Measurements from ENCODE around the gene XRCC6.

The XRCC6 gene

DNA sequence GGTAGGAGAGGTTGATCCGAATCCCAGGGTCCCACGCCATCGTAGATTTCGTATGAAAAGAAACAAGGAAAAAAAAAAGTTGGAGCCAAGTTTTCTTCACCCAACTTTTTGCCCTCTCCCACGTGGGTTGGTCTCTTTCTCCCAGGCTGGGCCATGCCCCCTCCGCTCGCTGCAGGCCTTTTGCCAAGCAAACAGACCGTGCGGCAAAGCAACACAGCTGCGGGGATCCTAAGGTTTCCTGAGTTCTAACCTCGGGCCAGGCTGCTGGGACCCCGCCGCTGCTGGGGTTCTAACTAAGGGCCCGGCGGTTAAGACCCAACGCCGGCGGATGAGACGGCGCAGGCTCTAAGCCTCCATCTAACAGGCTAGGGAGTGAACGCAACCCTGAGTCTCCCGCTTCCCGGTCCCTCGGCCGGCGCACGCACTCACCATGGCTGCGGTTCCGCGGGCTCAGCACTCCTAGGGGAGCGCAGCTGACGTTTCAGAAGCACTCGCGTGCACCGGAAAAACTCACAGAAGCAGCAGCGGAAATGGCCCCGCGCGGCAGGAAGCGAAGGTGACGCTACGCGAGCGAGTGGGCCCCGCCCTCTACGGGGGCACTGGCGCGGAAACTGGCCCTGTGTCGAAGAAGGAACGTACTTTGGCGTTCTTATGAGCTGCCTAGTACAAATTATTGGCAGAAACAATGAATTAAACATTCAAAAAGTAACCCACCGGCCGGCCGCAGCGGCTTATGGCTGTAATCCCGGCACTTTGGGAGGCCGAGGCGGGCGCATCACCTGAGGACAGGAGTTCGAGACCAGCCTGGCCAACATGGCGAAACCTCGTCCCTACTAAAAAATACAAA is 67.5 kb downstream of the XRCC6 start, which contains the start of gene SNU13:
Gene SNU13, minus strand, starts transcription at position 503 of the 847 bp plus-strand sequence. Its CDS starts 71 bp downstream, at position 432.
- DNase-seq, result peak; percentile 91

DNA sequence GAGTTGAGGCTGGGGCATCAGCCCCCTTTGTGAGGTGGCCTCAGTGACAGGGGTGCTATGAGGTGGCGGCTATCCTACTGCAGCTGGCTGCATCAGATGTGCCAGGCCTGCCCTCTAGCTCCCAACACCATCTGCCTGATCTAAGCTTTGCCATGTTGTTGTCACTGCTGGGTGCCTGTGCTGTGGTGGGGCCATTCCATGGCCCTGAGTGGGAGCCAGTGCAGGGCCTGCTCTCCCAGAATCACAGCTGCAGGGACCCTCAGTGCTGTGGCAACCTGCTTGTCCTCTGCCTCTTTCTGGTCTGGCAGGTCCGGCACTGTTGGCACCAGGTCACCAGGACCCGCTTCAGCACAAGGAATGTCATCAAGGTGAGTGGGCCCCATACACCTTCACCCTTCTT is 69.4 kb downstream of the XRCC6 start:
- no peak for DNase-seq

DNA sequence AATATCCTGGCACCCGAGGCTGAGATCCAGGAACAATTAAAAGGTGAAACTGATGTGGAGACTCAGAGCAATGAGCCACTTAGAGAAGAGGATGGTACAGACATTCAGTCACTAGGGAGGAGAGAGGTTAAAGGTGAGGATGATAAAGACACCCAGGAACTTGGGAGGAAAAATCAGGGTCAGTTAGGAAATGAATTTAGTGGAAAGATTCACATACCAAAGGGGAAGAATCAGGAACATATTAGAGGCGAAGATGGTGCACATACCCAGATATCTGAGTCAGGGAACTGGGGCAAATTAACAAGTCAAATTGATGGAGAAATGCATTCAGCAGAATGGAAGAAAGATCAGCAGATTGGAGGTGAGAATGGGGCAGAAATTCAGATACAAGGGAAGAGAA is 74.1 kb downstream of the XRCC6 start:
- no peak for DNase-seq

DNA sequence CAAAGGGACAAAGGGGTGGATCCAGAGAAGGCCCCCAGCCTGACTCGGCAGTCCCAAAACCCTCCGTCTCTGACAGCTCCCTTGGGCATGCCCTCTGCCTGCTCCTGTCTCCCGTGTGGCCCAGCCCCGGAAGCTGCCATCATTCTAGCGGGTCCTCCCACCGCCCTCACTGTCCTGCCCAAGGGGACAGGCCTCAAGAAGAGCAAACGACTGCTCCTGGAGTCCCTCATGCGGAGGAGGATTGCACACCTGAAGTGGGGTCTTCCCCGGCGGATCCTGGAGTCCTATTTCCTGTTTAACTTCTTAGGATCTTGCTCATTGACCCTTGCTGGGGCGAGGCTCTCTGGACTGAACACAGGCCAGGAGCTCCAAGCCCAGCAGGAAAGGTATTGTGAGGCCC is 75.6 kb downstream of the XRCC6 start:
- no peak for DNase-seq

DNA sequence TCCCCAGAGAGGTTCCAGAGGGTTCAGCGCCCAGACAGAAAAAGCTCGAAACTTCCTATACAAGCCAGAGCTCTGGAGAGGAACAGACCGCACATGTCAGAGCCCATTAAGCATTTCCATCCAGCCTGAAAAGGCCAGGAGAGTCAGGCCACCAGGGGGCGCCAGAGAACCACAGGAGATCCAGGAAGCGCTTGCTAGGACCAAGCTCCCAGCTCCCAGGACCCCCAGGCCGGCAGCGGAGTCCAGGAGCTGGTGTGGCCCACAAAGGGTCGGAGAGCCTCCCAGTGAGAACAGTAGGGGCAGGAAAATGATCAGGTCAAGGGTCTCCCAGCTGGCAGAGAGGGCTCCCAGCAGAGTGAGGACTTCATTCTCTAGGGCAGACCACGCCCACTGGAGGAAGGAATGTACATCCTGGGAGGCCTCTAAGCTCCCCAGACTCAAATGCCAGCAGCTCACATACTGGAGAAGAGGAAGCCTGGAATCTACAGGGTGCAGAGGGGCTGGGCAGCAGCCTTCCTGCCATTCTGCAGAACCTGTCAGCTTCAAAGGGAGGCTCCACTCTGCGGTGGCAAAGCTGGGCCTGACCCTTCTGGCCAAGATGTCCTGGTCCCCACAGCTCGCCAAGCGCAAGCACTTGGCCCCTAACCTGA is 76.2 kb downstream of the XRCC6 start:
- peak; percentile 83 for DNase-seq

DNA sequence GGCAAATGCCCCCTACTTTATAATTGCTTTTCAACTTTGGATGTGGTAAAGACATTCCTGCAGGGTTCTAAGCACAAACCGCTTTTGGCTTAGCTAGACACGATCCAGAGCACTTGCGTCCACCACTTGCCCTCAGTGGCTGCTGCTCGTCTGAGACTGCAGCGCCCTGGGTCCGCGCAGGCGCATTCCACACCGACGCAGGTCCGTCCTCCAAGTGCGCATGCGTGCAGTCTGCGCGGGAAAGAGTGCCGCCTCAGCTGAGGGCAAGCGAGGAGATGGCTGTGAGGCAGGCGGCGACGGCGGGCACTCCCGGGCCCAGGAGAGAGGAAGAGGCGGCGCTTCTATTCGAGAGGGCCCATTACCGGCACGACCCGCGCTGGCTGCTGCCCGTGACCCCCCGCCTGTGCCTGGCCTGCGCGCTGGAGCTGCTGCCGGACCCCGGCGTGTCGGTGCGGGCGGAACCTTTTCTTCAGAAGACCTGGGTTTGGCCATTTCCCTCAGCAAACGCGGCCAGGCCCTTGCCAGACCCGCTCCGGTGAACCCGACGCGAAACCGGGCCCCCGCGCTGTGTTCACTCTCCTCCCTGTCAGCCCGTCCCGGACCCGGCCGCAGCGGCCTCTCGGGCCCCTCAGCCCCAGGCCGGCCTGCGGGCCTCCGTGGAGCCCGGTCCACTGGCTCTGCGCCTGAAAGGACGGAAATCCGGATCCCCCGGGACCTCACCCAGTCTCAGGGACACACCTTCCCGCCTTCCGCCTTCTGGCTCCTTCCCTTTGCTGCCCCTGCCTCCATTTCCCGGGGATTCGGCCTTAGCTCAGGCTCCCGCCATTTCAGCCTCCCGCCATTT is 78.4 kb downstream of the XRCC6 start, which contains the start of gene MEI1:
Gene MEI1, plus strand, starts transcription at position 240 of the 844 bp plus-strand sequence. Its CDS starts 36 bp downstream, at position 276.
- DNase-seq, result no peak

DNA sequence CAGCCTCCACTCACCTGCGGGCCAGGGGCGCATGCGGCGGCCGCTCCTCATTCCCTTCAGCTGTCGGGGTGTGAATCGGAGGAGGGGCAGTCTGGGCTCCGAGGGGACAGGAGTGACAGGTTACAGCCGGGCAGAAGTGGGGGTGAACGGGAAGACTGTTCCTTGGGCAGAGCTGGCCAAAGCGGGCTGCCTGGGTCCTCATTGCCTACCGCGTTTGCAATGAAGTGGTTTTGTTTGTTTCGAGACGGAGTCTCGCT is 78.9 kb downstream of the XRCC6 start:
- DNase-seq, result no peak

DNA sequence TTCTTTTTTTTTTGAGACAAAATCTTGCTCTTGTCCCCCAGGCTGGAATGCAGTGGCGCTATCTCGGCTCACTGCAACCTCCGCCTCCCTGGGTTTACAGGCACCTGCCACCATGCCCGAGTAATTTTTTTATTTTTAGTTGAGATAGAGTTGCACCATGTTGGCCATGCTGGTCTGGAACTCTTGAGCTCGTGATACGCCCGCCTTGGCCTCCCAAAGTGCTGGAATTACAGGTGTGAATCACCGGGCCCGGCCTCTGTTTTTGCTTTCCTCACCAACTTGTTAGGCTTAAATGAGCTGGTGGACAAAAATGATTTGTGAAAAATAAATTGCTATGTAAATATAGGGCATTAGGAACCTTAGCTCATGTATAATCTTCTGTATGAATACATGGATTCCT is 81.7 kb downstream of the XRCC6 start:
- no peak for DNase-seq

DNA sequence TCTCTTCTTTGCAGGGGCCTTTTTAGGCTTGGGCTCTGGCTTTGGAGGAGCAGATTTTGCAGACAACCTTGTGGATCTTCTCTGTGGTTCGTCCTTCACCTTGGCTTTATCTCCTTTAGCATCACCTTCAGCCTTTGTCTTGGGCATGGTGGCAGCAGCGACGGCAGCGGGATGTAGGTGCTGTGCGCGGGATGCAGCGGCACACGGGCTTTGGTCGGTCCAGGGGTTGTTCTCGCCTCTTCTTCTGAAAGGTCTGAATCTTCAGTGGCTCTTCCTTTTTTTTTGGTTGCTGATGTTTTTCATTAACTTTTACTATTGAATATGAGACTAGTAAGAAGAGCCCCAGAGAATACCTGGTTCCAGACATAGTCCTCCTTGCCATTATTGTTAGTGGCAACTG is 88.2 kb downstream of the XRCC6 start:
- DNase-seq, result no peak

DNA sequence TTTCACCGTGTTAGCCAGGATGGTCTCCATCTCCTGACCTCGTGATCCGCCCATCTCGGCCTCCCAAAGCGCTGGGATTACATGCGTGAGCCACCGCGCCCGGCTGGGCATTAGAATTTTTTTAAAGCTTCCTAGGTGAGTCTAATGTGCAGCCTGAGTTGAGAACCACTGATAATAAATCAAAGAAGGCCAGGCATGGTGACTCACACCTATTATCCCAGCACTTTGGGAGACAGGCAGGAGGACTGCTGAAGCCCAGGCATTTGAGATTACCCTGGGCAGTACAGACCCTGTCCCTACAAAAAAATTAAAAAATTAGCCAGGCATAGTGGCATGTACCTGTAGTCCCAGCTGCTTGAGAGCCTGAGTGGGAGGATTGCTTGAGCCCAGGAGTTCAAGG is 91.9 kb downstream of the XRCC6 start:
- DNase-seq, result no peak

Measured in NCI-H2171 treated with DMSO at 0.1 percent for 48 hours (cell line).